HG02763 (cell line): ENCODE results near the gene FAM3A.

Experiments used
- ATAC-seq: cut with Tn5 transposase; IDR thresholded peaks from one replicate; pipeline ENCODE4 v1.9.1; 2021; ENCODE audit warnings: mild to moderate bottlenecking, moderate library complexity; ENCODE audit not compliant: unreplicated experiment

FAM3A gene

GRCh38 chrX:154463611-154464220, 52.3 kb downstream of the FAM3A start:
- no peak for ATAC-seq

GRCh38 chrX:154462396-154462795, 53.6 kb downstream of the FAM3A start:
- ATAC-seq, result no peak

GRCh38 chrX:154460326-154460725, 55.7 kb downstream of the FAM3A start:
- ATAC-seq, result no peak

- no peak for ATAC-seq
These were observed 56.2 kb downstream of the FAM3A start for GRCh38 chrX:154459832-154460231.

- ATAC-seq, result no peak
These were observed 56.9 kb downstream of the FAM3A start for GRCh38 chrX:154458954-154459778.

GRCh38 chrX:154458116-154458953, 57.7 kb downstream of the FAM3A start, which contains the start of gene PLXNA3:
Gene PLXNA3, plus strand, starts transcription at chrX:154458281. Its CDS starts 1,903 bp downstream, at chrX:154460184.
- ATAC-seq, result peak; percentile 52

DNA sequence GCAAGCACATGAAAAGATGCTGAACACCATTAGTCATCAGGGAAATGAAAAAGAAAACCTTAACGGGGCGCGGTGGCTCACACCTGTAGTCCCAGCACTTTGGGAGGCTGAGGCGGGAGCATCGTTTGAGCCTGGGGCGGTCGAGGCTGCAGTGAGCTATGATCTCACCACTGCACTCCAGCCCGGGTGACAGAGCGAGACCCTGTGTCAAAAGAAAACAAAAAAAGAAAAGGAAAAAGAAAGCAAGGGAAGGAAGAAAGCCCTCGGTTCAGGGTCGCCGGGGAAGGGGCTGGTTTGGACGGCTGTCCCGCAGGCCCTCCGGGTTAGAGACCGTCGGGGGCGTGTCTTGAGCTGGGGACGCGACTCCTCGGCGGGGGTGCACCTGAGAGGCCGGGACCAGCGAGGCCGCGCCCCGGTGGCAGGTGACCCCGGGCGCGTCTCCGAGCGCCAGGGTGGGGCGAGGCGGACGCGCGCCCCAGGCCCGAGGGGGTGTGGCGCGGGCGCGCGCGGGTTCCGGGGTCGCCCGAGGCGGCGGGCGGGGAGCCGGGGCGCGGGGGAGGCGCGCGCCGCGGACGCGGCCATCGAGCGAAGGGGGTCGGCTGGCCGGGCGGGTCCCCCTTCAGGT, 58.4 kb downstream of the FAM3A start:
- ATAC-seq, result peak; percentile 43
